ENCODE measurements around the gene ABHD10. TPM values are rescaled to one million over a fixed set of nuclear protein-coding genes. Genes with fewer than 3 reads are reported as not detected.

The ABHD10 gene
- polyA plus RNA-seq: 10 to 100 TPM in 3 of 4 donors, 1 to 10 TPM in 1; 10.0 to 32.9 (median 15.3) TPM
- long read RNA-seq, donor 1: 0 reads
- long read RNA-seq, donor 2, partial matches to known transcripts: 0 of 5 reads
- long read RNA-seq, donor 2, other reads (novel, unspliced or antisense): 0 of 5 reads
- long read RNA-seq, donor 3, partial matches to known transcripts: 0 of 9 reads
- long read RNA-seq, donor 3, other reads (novel, unspliced or antisense): 0 of 9 reads
- long read RNA-seq, donor 4, partial matches to known transcripts: 0 of 1 reads
- long read RNA-seq, donor 4, other reads (novel, unspliced or antisense): 0 of 1 reads
- long read RNA-seq, donor 5, partial matches to known transcripts: 0 of 2 reads
- long read RNA-seq, donor 5, other reads (novel, unspliced or antisense): 0 of 2 reads
- long read RNA-seq, donor 6, partial matches to known transcripts: 0 of 3 reads
- long read RNA-seq, donor 6, other reads (novel, unspliced or antisense): 0 of 3 reads
- long read RNA-seq, donor 7: 0 reads
- long read RNA-seq, donor 8, partial matches to known transcripts: 0 of 2 reads
- long read RNA-seq, donor 8, other reads (novel, unspliced or antisense): 0 of 2 reads
- long read RNA-seq, donor 9, partial matches to known transcripts: 0 of 3 reads
- long read RNA-seq, donor 9, other reads (novel, unspliced or antisense): 0 of 3 reads
- long read RNA-seq, donor 10, transcript ABHD10-201 (5 exons, 2,590 nt): major isoform, 9 of 12 reads
- long read RNA-seq, donor 10, partial matches to known transcripts: 0 of 12 reads
- long read RNA-seq, donor 10, other reads (novel, unspliced or antisense): 0 of 12 reads

DNA sequence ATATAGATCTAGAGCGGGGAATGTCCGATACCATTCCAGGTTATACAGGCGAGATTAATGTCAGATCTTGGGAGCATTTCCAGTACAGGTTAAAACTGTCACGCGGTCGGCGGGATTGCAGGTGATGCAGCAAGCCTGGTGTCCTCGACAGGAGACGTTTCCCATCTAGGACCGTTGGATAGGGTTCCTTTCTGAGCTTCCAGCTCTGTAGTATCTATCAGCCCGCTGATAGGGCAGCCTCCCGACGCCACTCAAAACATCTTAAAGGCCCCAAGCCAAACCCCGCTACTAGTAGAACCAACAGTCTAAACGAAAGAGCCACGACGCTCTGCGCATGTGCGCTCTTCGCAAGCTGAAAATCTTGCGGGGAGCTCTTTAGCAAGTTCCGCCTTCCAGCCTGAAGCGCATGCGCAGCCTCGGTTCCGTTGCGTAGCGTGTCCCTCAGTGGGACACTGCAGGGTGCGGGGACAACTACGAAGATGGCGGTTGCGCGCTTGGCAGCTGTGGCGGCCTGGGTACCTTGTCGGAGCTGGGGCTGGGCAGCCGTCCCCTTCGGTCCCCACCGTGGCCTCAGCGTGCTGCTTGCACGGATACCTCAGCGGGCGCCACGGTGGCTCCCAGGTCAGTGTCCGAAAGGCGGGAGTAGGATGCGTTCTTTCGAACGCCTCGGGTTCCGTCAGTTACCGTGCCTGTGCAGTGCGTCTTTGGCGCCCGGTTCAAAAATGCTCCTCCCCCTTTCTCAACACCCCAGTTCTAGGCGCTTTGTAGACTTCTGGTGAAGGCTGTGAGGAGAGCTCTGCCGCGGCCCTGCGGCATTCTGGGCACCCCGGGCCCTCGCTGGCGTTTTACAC lies at the start of gene ABHD10:
Gene ABHD10 (plus strand): TSS at position 444 of the 851 bp plus-strand sequence. CDS start 36 bp downstream, at position 480.
- Histone ChIP-seq H3K27ac (ENCODE audit: low read depth in 1 of 3, low read length in 2 of 3) (peak within 1 kb of the TSS; percentile 70 to 98 (median 76)), H3K4me3 (ENCODE audit: low read depth in 1 of 3, low read length in 3 of 3) (peak within 1 kb of the TSS; percentile 69 to 93 (median 81)), H3K36me3 (ENCODE audit: control insufficient read depth in 3 of 3, insufficient read depth in 2 of 3, low read depth in 1 of 3, low read length in 3 of 3) (peaks cover 0 to 3% (median 0%) of the 10 kb centered on the region in 3 donors), H3K27me3 (ENCODE audit: control insufficient read depth in 3 of 3, insufficient read depth in 3 of 3, low read length in 3 of 3) (no peaks in the 10 kb centered on the region), H3K4me1 (ENCODE audit: control insufficient read depth in 3 of 3, insufficient read depth in 2 of 3, low read depth in 1 of 3, low read length in 2 of 3) (peaks cover 0 to 8% (median 6%) of the 10 kb centered on the region in 3 donors), H3K9me3 (ENCODE audit: control insufficient read depth in 2 of 2, insufficient read depth in 1 of 2, low read depth in 1 of 2, low read length in 1 of 2) (no peaks in the 10 kb centered on the region)
- FAIRE-seq: no peak
- DNase-seq: peak; percentile 99
- WGBS, 3 donors: 1 to 4% (median 3%) methylated on average over 61 of the region's 61 CpGs

DNA sequence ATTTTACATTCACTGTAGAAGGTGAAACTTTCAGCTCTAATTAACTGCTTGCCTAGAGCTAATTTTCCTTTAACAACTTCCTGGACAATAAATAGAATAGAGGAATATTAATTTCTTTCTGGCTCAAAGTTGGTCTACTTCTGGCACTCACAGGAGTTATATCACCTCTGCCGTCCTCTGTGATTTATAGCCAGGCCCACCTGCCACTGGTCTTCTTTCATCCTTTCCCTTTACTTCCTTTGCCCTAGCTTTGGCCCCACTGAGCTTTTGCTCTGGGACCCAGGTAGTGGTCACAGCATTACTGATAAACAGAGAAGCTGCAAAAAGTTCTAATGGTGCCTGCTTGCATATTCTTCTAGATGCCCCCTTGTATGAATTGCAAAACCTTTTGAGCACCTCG lies 49.3 kb upstream of the ABHD10 start:
- DNase-seq: peak in 1 of 2 donors; percentile 18
- no peak overlapping the region for H3K27ac ChIP-seq (ENCODE audit: low read depth in 1 of 3, low read length in 2 of 3)
- WGBS, 3 donors: 20 to 62% (median 29%) methylated on average over 2 of the region's 2 CpGs
- no peaks in the 10 kb centered on the region for H3K9me3 ChIP-seq (ENCODE audit: control insufficient read depth in 2 of 2, insufficient read depth in 1 of 2, low read depth in 1 of 2, low read length in 1 of 2)
- no peak overlapping the region for H3K4me3 ChIP-seq (ENCODE audit: low read depth in 1 of 3, low read length in 3 of 3)
- no peaks in the 10 kb centered on the region for H3K4me1 ChIP-seq (ENCODE audit: control insufficient read depth in 3 of 3, insufficient read depth in 2 of 3, low read depth in 1 of 3, low read length in 2 of 3)
- FAIRE-seq: no peak
- H3K36me3 ChIP-seq (ENCODE audit: control insufficient read depth in 3 of 3, insufficient read depth in 2 of 3, low read depth in 1 of 3, low read length in 3 of 3): peaks cover 0 to 2% (median 0%) of the 10 kb centered on the region in 3 donors
- no peaks in the 10 kb centered on the region for H3K27me3 ChIP-seq (ENCODE audit: control insufficient read depth in 3 of 3, insufficient read depth in 3 of 3, low read length in 3 of 3)

DNA sequence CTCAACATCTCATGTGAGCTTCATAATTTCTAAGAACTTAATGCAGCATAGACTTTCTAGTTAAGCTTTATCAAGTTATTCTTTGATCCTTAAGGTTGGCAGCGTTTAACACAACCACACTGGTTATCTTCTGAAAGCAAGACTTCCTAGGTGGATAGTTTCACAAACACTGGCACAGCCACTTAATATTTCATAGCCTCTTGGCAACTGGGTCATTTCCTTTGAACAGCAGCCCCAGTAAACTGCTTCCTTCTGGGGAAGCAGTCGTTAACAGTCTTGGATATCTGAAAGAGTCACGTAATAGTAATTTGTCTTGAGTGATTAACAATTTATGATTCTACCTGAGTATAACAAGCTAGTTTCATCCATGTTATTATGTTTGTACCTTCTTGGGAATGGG lies 45.9 kb upstream of the ABHD10 start:
- H3K9me3 ChIP-seq (ENCODE audit: control insufficient read depth in 2 of 2, insufficient read depth in 1 of 2, low read depth in 1 of 2, low read length in 1 of 2): no peaks in the 10 kb centered on the region
- H3K4me1 ChIP-seq (ENCODE audit: control insufficient read depth in 3 of 3, insufficient read depth in 2 of 3, low read depth in 1 of 3, low read length in 2 of 3): no peaks in the 10 kb centered on the region
- peak in 1 of 2 donors; percentile 51 for DNase-seq
- no peak overlapping the region for H3K4me3 ChIP-seq (ENCODE audit: low read depth in 1 of 3, low read length in 3 of 3)
- H3K27ac ChIP-seq (ENCODE audit: low read depth in 1 of 3, low read length in 2 of 3): no peak overlapping the region
- WGBS, 3 donors: 14 to 43% (median 26%) methylated on average over 3 of the region's 3 CpGs
- no peak for FAIRE-seq
- H3K27me3 ChIP-seq (ENCODE audit: control insufficient read depth in 3 of 3, insufficient read depth in 3 of 3, low read length in 3 of 3): no peaks in the 10 kb centered on the region
- H3K36me3 ChIP-seq (ENCODE audit: control insufficient read depth in 3 of 3, insufficient read depth in 2 of 3, low read depth in 1 of 3, low read length in 3 of 3): no peaks in the 10 kb centered on the region

DNA sequence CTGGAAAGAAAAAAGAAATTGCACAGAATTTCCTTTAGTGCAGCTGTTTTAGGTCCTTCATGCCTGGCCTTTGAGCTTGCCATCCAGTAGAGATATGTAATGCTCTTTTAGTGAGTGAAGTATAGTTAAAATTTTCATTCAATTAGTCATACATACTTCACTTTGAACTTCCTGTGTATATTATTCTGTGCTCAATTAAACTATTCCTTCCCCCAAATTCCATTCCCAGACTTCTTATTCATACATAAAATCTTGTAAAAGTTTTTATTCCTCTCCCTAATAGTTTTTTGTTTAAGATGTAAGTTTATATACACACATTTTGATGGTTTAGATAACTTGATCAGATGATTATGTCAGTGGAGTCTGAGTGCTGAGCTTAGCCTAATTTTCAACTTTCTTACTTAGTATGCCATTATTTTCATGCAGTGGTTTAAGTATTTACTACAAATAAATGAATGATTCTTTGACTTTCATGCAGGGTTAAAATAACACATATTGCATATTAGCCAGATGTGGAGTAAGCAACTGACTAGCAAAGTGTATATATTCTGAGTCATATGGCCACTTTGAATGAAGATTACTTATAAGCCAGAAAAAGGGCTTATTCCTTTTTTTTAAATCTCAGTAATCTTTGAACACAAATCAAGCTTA lies 42.5 kb upstream of the ABHD10 start:
- DNase-seq (no peak), FAIRE-seq (no peak)
- no peak overlapping the region for H3K27ac ChIP-seq (ENCODE audit: low read depth in 1 of 3, low read length in 2 of 3)
- H3K4me3 ChIP-seq (ENCODE audit: low read depth in 1 of 3, low read length in 3 of 3): no peak overlapping the region
- H3K9me3 ChIP-seq (ENCODE audit: control insufficient read depth in 2 of 2, insufficient read depth in 1 of 2, low read depth in 1 of 2, low read length in 1 of 2): no peaks in the 10 kb centered on the region
- H3K27me3 ChIP-seq (ENCODE audit: control insufficient read depth in 3 of 3, insufficient read depth in 3 of 3, low read length in 3 of 3): no peaks in the 10 kb centered on the region
- H3K36me3 ChIP-seq (ENCODE audit: control insufficient read depth in 3 of 3, insufficient read depth in 2 of 3, low read depth in 1 of 3, low read length in 3 of 3): no peaks in the 10 kb centered on the region
- no peaks in the 10 kb centered on the region for H3K4me1 ChIP-seq (ENCODE audit: control insufficient read depth in 3 of 3, insufficient read depth in 2 of 3, low read depth in 1 of 3, low read length in 2 of 3)

DNA sequence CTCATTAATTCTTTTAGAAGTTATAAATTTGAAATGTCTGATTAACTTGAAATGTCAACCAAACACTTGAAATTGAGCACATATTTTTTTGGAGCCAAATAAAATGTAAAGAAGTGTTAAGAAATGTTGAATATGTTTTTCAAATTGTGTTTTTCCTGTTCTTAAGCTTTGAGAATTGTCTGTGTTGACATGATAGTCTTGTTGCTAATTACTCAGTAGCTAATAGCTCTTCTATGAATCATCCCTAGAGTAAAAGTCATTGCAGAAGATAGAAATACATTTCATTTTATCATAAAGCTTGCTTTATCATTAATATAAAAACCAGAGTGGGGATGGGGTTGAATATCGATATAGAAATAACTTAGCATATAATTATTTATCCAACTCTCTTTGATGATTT lies 41.9 kb upstream of the ABHD10 start:
- H3K9me3 ChIP-seq (ENCODE audit: control insufficient read depth in 2 of 2, insufficient read depth in 1 of 2, low read depth in 1 of 2, low read length in 1 of 2): no peaks in the 10 kb centered on the region
- FAIRE-seq: no peak
- no peak overlapping the region for H3K4me3 ChIP-seq (ENCODE audit: low read depth in 1 of 3, low read length in 3 of 3)
- H3K4me1 ChIP-seq (ENCODE audit: control insufficient read depth in 3 of 3, insufficient read depth in 2 of 3, low read depth in 1 of 3, low read length in 2 of 3): no peaks in the 10 kb centered on the region
- WGBS, 3 donors: 78 to 96% (median 91%) methylated on average over 1 of the region's 1 CpG
- peaks cover 0 to 2% (median 0%) of the 10 kb centered on the region in 3 donors for H3K36me3 ChIP-seq (ENCODE audit: control insufficient read depth in 3 of 3, insufficient read depth in 2 of 3, low read depth in 1 of 3, low read length in 3 of 3)
- H3K27ac ChIP-seq (ENCODE audit: low read depth in 1 of 3, low read length in 2 of 3): no peak overlapping the region
- DNase-seq: no peak
- H3K27me3 ChIP-seq (ENCODE audit: control insufficient read depth in 3 of 3, insufficient read depth in 3 of 3, low read length in 3 of 3): no peaks in the 10 kb centered on the region

DNA sequence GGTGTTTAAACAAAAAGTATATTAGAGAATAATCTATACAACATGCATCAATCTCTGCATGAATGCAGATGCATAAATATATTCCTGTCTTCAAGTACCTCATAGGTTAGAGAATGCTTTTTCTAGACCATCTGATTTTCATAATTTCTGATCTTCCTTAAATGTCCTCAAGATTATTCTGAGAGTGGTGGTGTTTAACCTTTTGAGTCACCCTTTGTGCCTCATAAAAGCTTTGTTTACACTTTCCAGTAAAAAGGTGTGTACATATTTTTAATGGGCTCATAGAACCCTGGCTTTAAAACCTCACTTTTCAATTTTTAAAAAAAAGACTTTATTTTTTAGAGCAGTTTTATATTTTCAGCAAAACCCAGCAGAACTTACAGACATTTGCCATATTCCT lies 41.0 kb upstream of the ABHD10 start:
- H3K4me1 ChIP-seq (ENCODE audit: control insufficient read depth in 3 of 3, insufficient read depth in 2 of 3, low read depth in 1 of 3, low read length in 2 of 3): no peaks in the 10 kb centered on the region
- no peak overlapping the region for H3K27ac ChIP-seq (ENCODE audit: low read depth in 1 of 3, low read length in 2 of 3)
- H3K9me3 ChIP-seq (ENCODE audit: control insufficient read depth in 2 of 2, insufficient read depth in 1 of 2, low read depth in 1 of 2, low read length in 1 of 2): no peaks in the 10 kb centered on the region
- no peaks in the 10 kb centered on the region for H3K27me3 ChIP-seq (ENCODE audit: control insufficient read depth in 3 of 3, insufficient read depth in 3 of 3, low read length in 3 of 3)
- DNase-seq: no peak
- no peak for FAIRE-seq
- H3K36me3 ChIP-seq (ENCODE audit: control insufficient read depth in 3 of 3, insufficient read depth in 2 of 3, low read depth in 1 of 3, low read length in 3 of 3): peaks cover 0 to 2% (median 0%) of the 10 kb centered on the region in 3 donors
- no peak overlapping the region for H3K4me3 ChIP-seq (ENCODE audit: low read depth in 1 of 3, low read length in 3 of 3)

DNA sequence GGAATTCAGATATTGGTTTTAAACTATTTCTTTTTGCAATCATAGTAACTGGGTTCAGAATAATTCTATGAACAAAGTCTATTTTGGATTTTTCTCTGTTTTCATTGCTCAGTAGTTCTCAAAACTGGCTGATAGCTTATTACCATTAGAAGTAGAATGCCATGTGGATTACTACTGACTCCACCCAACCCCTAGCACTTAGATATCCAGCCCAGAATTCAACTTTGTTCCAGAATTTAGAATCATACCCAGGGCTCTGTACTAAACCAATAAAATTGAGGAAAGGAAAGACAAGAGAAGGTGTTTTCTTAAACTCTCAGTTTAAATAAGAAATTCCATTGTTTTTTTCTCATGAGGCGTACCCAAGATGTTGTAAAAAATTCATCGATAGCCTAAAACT lies 39.0 kb upstream of the ABHD10 start:
- WGBS, 3 donors: 93 to 98% (median 96%) methylated on average over 2 of the region's 2 CpGs
- Histone ChIP-seq H3K4me1 (ENCODE audit: control insufficient read depth in 3 of 3, insufficient read depth in 2 of 3, low read depth in 1 of 3, low read length in 2 of 3) (no peaks in the 10 kb centered on the region), H3K27ac (ENCODE audit: low read depth in 1 of 3, low read length in 2 of 3) (no peak overlapping the region), H3K9me3 (ENCODE audit: control insufficient read depth in 2 of 2, insufficient read depth in 1 of 2, low read depth in 1 of 2, low read length in 1 of 2) (no peaks in the 10 kb centered on the region), H3K4me3 (ENCODE audit: low read depth in 1 of 3, low read length in 3 of 3) (no peak overlapping the region), H3K36me3 (ENCODE audit: control insufficient read depth in 3 of 3, insufficient read depth in 2 of 3, low read depth in 1 of 3, low read length in 3 of 3) (peaks cover 0 to 2% (median 0%) of the 10 kb centered on the region in 3 donors), H3K27me3 (ENCODE audit: control insufficient read depth in 3 of 3, insufficient read depth in 3 of 3, low read length in 3 of 3) (no peaks in the 10 kb centered on the region)
- DNase-seq (no peak), FAIRE-seq (no peak)
